ENCODE measurements around the gene C3.
"Not testable (repeated sequence)": the region's sequence is repeated elsewhere in the genome, so short reads cannot be mapped to it uniquely, and the experiment has no call there.

C3 gene

DNA sequence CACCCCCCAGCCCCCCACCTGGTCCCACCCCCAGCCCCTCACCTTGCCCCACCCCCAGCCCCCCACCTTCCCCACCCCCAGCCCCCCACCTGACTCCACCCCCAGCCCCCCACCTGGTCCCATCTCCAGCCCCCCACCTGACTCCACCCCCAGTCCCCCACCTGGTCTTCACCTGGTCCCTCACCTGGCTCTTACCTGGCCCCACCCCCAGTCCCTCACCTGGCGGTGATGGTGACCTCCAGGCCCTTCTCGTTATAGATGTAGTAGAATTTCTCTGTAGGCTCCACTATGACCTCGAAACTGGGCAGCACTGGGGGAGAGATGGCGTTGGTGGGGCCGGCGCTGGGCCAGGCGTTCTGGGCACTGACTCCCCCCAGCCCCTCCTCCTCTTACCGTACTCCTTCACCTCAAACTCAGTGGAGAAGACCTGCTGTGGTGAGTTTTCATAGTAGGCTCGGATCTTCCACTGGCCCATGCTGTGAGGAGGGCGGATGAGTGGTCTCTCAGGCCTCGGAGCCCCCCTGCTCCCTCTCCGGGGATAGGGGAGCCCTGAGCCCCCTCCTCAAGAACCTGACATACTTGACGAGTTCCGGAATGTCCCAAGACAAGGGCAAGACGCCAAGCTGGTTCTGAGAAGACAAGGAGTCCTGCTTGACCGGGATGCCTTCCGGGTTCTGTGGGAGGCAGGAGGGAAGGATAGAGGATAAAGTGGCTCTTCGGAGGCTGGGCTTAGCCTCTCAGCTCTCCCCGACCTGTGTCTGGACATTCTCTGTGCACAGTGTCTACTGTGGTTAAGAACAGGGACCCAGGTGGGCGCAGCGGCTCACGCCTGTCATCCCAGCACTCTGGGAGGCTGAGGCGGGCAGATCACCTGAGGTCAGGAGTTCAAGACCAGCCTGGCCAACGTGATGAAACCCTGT is 6.4 kb downstream of the C3 start:
- no peak overlapping the region for H3K4me3 ChIP-seq (ENCODE audit: insufficient read depth, low read depth, low read length)
- H3K27ac ChIP-seq (ENCODE audit: insufficient read depth, low read depth, low read length, poor library complexity, severe bottlenecking): no peak overlapping the region
- no peaks in the 10 kb centered on the region for H3K4me1 ChIP-seq (ENCODE audit: control insufficient read depth, insufficient read depth, low read length)
- H3K27me3 ChIP-seq (ENCODE audit: control insufficient read depth, insufficient read depth, low read length, poor library complexity, severe bottlenecking): peaks cover 32% of the 10 kb centered on the region
- no peaks in the 10 kb centered on the region for H3K36me3 ChIP-seq (ENCODE audit: control insufficient read depth, insufficient read depth, low read length)
- no peaks in the 10 kb centered on the region for H3K9me3 ChIP-seq (ENCODE audit: control insufficient read depth, low read length)
- 83 to 85% methylated on average over 24 of the region's 24 CpGs for WGBS, 2 experiments

DNA sequence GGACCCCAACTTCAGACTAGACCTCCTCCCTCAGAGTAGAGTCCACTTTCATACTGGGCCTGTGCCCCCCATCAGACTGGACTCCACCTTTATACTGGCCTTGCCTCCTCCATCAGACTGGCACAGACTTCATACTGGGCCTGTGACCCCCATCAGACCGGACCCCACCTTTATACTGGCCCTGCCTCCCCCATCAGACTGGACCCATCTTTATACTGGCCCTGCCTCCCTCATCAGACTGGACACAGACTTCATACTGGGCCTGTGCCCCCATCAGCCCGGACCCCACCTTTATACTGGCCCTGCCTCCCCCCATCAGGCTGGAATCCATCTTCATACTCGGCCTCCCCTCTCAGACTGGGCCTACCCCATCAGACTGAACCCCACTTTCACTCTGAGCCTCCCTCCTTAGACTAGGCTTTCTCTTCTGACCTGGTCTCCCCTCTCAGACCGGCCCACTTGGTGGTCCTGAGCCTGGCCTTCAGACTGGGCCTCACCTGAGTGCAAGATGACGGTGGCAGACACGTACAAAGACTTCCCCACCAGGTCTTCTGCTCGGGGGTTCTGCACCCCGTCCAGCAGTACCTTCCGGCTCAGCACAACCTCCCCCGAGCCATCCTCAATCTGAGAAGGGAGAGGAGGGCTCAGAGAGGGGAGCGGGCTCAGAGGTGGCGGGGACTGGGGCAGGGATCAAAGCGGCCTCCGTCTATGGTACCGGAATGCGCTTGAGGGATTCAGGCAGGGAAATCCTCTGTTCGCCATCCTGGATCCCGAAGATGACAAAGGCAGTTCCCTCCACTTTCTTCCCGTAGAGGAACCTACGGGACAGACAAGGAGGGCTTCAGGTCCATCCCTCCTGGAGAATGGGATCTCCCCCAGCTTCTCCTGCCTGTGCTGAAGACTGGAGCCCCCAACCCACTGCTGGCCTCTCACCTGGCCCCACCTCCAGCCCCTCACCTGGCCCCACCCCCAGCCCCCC is 7.5 kb downstream of the C3 start:
- Histone ChIP-seq H3K27ac (ENCODE audit: insufficient read depth, low read depth, low read length, poor library complexity, severe bottlenecking) (no peak overlapping the region), H3K4me1 (ENCODE audit: control insufficient read depth, insufficient read depth, low read length) (no peaks in the 10 kb centered on the region), H3K4me3 (ENCODE audit: insufficient read depth, low read depth, low read length) (no peak overlapping the region), H3K9me3 (ENCODE audit: control insufficient read depth, low read length) (no peaks in the 10 kb centered on the region), H3K27me3 (ENCODE audit: control insufficient read depth, insufficient read depth, low read length, poor library complexity, severe bottlenecking) (peaks cover 41% of the 10 kb centered on the region), H3K36me3 (ENCODE audit: control insufficient read depth, insufficient read depth, low read length) (no peaks in the 10 kb centered on the region)
- 90 to 91% methylated on average over 20 of the region's 20 CpGs for WGBS, 2 experiments

DNA sequence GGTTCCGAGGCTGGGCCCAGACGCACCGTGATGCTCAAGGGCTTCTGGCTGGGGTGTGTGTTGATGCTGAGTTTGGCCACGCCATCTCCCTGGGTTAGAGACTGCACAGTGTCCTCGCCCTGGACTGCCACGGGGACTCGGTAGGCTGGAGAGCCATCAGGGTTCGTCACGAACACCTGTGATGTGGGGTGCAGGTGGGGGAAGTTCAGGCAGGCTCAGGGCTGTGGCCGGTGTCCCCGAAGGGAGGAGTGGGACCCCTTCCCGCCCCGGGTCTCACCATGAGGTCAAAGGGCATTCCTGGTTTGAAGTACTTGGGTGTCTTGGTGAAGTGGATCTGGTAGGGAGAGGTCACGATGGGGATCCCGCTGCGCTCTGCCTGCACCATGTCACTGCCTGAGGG is 8.2 kb downstream of the C3 start:
- H3K4me1 ChIP-seq (ENCODE audit: control insufficient read depth, insufficient read depth, low read length): no peaks in the 10 kb centered on the region
- H3K27ac ChIP-seq (ENCODE audit: insufficient read depth, low read depth, low read length, poor library complexity, severe bottlenecking): no peak overlapping the region
- no peaks in the 10 kb centered on the region for H3K9me3 ChIP-seq (ENCODE audit: control insufficient read depth, low read length)
- no peak overlapping the region for H3K4me3 ChIP-seq (ENCODE audit: insufficient read depth, low read depth, low read length)
- no peaks in the 10 kb centered on the region for H3K36me3 ChIP-seq (ENCODE audit: control insufficient read depth, insufficient read depth, low read length)
- WGBS, 2 experiments: 91 to 92% methylated on average over 16 of the region's 16 CpGs
- H3K27me3 ChIP-seq (ENCODE audit: control insufficient read depth, insufficient read depth, low read length, poor library complexity, severe bottlenecking): peaks cover 41% of the 10 kb centered on the region

DNA sequence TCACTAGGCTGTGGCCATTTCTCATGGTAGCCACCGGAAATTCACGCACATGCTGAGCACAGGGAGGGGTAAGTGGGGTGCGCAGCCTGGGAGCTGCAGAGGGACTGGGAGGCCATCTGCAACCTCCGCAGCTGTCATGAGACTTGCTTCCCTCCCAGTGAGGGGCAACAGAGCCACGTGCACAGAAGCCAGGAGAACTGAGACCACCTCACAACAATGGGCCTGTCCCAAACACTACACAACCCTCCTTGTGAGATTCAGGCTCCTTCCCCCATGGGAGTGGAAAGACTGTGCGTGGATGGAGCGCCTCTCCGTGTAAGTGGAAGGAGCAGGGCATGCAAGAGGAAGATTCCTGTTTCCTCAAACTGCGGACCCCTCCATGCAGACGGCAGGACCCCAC is 8.8 kb downstream of the C3 start:
- Histone ChIP-seq H3K9me3 (ENCODE audit: control insufficient read depth, low read length) (no peaks in the 10 kb centered on the region), H3K4me1 (ENCODE audit: control insufficient read depth, insufficient read depth, low read length) (no peaks in the 10 kb centered on the region), H3K27me3 (ENCODE audit: control insufficient read depth, insufficient read depth, low read length, poor library complexity, severe bottlenecking) (peaks cover 41% of the 10 kb centered on the region), H3K27ac (ENCODE audit: insufficient read depth, low read depth, low read length, poor library complexity, severe bottlenecking) (no peak overlapping the region), H3K36me3 (ENCODE audit: control insufficient read depth, insufficient read depth, low read length) (no peaks in the 10 kb centered on the region), H3K4me3 (ENCODE audit: insufficient read depth, low read depth, low read length) (no peak overlapping the region)
- WGBS, 2 experiments: 75 to 81% methylated on average over 10 of the region's 10 CpGs

DNA sequence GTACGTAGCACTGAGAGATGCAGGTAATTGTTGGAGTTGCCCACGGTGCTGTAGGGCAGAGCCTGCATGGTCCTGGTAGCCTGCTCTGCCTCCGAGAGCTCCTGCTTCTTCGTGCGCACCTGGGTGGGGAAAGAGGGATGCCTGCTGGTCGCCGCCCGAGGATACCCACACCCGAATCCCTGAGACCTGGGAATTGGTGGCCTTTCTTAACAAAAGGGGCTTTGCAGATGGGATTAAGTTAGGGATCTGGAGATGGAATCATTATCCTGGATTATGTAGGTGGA is 9.4 kb downstream of the C3 start:
- 63 to 65% methylated on average over 9 of the region's 9 CpGs for WGBS, 2 experiments
- Histone ChIP-seq H3K27ac (ENCODE audit: insufficient read depth, low read depth, low read length, poor library complexity, severe bottlenecking) (no peak overlapping the region), H3K4me3 (ENCODE audit: insufficient read depth, low read depth, low read length) (no peak overlapping the region), H3K4me1 (ENCODE audit: control insufficient read depth, insufficient read depth, low read length) (no peaks in the 10 kb centered on the region), H3K27me3 (ENCODE audit: control insufficient read depth, insufficient read depth, low read length, poor library complexity, severe bottlenecking) (peaks cover 41% of the 10 kb centered on the region), H3K9me3 (ENCODE audit: control insufficient read depth, low read length) (no peaks in the 10 kb centered on the region), H3K36me3 (ENCODE audit: control insufficient read depth, insufficient read depth, low read length) (no peaks in the 10 kb centered on the region)

DNA sequence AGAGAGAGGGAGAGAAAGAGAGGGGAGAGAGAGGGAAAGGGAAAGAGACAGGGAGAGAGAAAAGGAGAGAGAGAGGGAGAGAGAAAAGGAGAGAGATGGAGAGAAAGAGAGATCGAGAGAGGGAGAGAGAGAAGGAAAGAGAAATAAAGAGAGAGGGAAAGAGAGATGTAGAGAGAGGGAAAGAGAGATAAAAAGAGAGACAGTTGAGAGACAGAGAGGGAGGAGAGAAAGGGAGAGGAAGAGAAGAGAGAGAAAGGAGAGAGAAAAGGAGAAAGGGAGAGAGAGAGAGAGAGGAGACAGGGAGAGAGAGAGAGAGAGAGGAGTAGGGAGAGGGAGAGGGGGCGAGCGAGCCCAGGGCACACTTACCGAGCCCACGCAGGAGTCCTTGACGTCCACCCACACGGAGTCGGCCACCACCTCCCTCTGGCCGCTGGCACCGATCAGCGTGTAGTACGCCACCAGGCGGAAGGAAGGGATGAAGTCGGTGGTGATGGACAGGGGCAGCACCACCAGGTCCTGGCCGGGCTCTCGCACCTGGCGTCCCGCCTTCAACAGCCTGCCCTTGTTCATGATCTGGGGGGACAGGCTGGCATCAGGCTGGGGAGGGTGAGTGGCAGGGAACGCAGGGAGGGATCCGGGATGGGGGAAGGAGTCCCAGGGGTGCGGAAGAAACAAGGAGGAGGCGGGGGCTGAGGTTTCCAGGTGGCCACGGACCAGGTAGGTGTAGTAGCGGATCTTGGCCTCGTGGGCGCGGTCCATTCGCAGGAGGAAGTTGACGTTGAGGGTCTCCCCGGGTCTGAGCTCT is 10.0 kb downstream of the C3 start:
- 37 to 39% methylated on average over 30 of the region's 30 CpGs for WGBS, 2 experiments
- H3K4me3 ChIP-seq (ENCODE audit: insufficient read depth, low read depth, low read length): no peak overlapping the region

DNA sequence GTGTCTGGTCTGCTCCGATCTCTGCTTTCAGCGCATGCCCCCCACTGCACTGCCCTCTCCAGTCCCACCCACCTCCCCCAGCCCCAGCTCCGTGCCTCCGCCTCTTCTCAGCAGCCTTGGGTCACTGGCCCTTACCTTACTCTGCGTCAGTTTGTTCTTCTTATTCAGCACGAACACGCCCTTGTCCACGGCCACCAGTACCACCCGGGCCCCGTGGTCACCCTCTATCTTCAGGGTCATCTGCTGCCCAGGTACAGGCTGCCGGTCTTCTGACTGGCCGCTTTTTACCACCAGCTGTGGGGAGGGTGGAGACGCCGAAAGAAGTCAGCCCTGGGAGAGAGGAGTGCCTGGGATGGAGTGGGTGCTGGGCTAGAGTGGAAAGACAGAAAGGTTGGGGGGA is 10.9 kb downstream of the C3 start:
- 52 to 54% methylated on average over 14 of the region's 14 CpGs for WGBS, 2 experiments
- H3K36me3 ChIP-seq (ENCODE audit: control insufficient read depth, insufficient read depth, low read length): no peaks in the 10 kb centered on the region
- H3K27me3 ChIP-seq (ENCODE audit: control insufficient read depth, insufficient read depth, low read length, poor library complexity, severe bottlenecking): peaks cover 41% of the 10 kb centered on the region
- H3K27ac ChIP-seq (ENCODE audit: insufficient read depth, low read depth, low read length, poor library complexity, severe bottlenecking): no peak overlapping the region
- no peaks in the 10 kb centered on the region for H3K9me3 ChIP-seq (ENCODE audit: control insufficient read depth, low read length)
- no peaks in the 10 kb centered on the region for H3K4me1 ChIP-seq (ENCODE audit: control insufficient read depth, insufficient read depth, low read length)
- H3K4me3 ChIP-seq (ENCODE audit: insufficient read depth, low read depth, low read length): no peak overlapping the region

More for the DNA sequence above, 10.0 kb downstream of the C3 start:
- Histone ChIP-seq H3K27me3 (ENCODE audit: control insufficient read depth, insufficient read depth, low read length, poor library complexity, severe bottlenecking) (peaks cover 41% of the 10 kb centered on the region), H3K9me3 (ENCODE audit: control insufficient read depth, low read length) (no peaks in the 10 kb centered on the region), H3K36me3 (ENCODE audit: control insufficient read depth, insufficient read depth, low read length) (no peaks in the 10 kb centered on the region), H3K4me1 (ENCODE audit: control insufficient read depth, insufficient read depth, low read length) (no peaks in the 10 kb centered on the region), H3K27ac (ENCODE audit: insufficient read depth, low read depth, low read length, poor library complexity, severe bottlenecking) (no peak overlapping the region)

DNA sequence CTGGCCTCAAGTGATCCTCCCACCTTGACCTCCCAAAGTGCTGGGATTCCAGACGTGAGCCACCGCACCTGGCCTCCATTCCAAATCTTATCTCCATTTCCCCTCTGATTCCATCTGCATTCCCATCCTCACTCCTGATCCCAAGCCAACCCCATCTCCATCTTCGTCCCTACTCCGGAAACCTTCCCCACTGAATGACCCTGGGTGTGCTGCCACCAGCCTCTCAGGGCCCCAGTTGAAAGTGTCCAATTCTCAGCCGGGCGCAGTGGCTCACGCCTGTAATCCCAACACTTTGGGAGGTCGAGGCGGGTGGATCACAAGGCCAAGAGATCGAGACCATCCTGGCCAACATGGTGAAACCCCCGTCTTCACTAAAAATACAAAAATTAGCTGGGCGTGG is 11.5 kb downstream of the C3 start:
- peaks cover 41% of the 10 kb centered on the region for H3K27me3 ChIP-seq (ENCODE audit: control insufficient read depth, insufficient read depth, low read length, poor library complexity, severe bottlenecking)
- not testable (repeated sequence) for H3K4me1 ChIP-seq (ENCODE audit: control insufficient read depth, insufficient read depth, low read length); H3K4me3 ChIP-seq (ENCODE audit: insufficient read depth, low read depth, low read length); H3K9me3 ChIP-seq (ENCODE audit: control insufficient read depth, low read length); H3K36me3 ChIP-seq (ENCODE audit: control insufficient read depth, insufficient read depth, low read length); H3K27ac ChIP-seq (ENCODE audit: insufficient read depth, low read depth, low read length, poor library complexity, severe bottlenecking)
- 89 to 91% methylated on average over 12 of the region's 12 CpGs for WGBS, 2 experiments

DNA sequence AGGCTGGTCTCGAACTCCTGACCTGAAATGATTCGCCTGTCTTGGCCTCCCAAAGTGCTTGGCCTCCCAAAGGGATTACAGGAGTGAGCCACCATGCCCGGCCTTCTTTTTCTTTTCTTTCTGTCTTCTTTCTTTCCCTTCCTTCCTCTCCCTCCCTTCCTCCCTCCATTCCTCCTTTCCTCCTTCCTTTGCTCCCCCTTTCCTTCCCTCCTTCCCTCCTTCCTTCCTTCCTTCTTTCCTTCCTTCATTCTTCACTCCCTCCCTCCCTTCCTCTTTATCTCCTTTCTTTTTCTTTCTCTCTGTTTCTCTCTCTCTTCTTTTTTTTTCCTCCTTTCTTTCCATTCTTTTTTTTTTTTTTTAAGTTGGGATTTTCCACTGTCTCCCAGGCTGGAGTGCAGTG is 12.1 kb downstream of the C3 start:
- 71 to 84% methylated on average over 3 of the region's 3 CpGs for WGBS, 2 experiments

DNA sequence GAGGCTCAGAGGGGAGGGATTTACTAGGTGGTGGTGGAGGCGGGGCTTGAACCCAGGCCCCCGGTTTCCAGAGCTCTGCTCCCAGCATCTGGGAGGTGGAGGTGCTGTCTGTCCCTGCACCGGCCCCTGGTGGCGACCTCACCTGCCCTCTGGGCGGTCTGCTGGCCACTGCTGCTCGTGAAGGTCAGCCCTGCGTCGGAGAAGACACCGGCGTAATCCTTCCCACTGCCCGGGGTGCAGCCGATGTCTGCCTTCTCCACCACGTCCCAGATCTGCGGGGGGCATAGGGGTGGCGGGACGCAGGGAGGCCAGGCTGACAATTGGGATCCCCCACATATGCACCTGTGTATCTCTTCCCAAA is 12.8 kb downstream of the C3 start:
- Histone ChIP-seq H3K4me1 (ENCODE audit: control insufficient read depth, insufficient read depth, low read length) (no peaks in the 10 kb centered on the region), H3K27me3 (ENCODE audit: control insufficient read depth, insufficient read depth, low read length, poor library complexity, severe bottlenecking) (peaks cover 41% of the 10 kb centered on the region), H3K36me3 (ENCODE audit: control insufficient read depth, insufficient read depth, low read length) (no peaks in the 10 kb centered on the region), H3K4me3 (ENCODE audit: insufficient read depth, low read depth, low read length) (no peak overlapping the region), H3K9me3 (ENCODE audit: control insufficient read depth, low read length) (no peaks in the 10 kb centered on the region), H3K27ac (ENCODE audit: insufficient read depth, low read depth, low read length, poor library complexity, severe bottlenecking) (no peak overlapping the region)
- 82 to 85% methylated on average over 16 of the region's 16 CpGs for WGBS, 2 experiments

More for the DNA sequence above, 12.1 kb downstream of the C3 start:
- Histone ChIP-seq H3K9me3 (ENCODE audit: control insufficient read depth, low read length) (no peaks in the 10 kb centered on the region), H3K36me3 (ENCODE audit: control insufficient read depth, insufficient read depth, low read length) (no peaks in the 10 kb centered on the region), H3K27me3 (ENCODE audit: control insufficient read depth, insufficient read depth, low read length, poor library complexity, severe bottlenecking) (peaks cover 41% of the 10 kb centered on the region), H3K27ac (ENCODE audit: insufficient read depth, low read depth, low read length, poor library complexity, severe bottlenecking) (no peak overlapping the region), H3K4me1 (ENCODE audit: control insufficient read depth, insufficient read depth, low read length) (no peaks in the 10 kb centered on the region), H3K4me3 (ENCODE audit: insufficient read depth, low read depth, low read length) (no peak overlapping the region)

All from ectodermal cell (in vitro differentiated cells).